ENCODE data around the gene DDX50. TPM values are rescaled to one million over a fixed set of nuclear protein-coding genes. Genes with fewer than 3 reads are reported as not detected.
A peak's percentile ranks its signal among the peaks of the same experiment; 100 is the strongest.

DDX50 gene
- total RNA-seq, 1 experiment from 2014 or later, result 37.1 TPM

- TF ChIP-seq OVOL2 (CRISPR knock-in tag; IDR thresholded peaks at IDR 0.05; ENCODE audit: borderline replicate concordance) (no peak), NFYB (CRISPR knock-in tag; conservative IDR thresholded peaks at IDR 0.05; ENCODE audit: low read depth) (no peak), TCF7 (CRISPR knock-in tag; IDR thresholded peaks at IDR 0.05; ENCODE audit: low read depth) (no peak), ZNF423 (CRISPR knock-in tag; IDR thresholded peaks at IDR 0.05) (no peak), NR3C1 (CRISPR knock-in tag; conservative IDR thresholded peaks at IDR 0.05; ENCODE audit: low read depth) (no peak), PRDM15 (CRISPR knock-in tag; IDR thresholded peaks at IDR 0.05) (no peak)
- TF ChIP-seq, protein P1, sequence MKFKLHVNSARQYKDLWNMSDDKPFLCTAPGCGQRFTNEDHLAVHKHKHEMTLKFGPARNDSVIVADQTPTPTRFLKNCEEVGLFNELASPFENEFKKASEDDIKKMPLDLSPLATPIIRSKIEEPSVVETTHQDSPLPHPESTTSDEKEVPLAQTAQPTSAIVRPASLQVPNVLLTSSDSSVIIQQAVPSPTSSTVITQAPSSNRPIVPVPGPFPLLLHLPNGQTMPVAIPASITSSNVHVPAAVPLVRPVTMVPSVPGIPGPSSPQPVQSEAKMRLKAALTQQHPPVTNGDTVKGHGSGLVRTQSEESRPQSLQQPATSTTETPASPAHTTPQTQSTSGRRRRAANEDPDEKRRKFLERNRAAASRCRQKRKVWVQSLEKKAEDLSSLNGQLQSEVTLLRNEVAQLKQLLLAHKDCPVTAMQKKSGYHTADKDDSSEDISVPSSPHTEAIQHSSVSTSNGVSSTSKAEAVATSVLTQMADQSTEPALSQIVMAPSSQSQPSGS (CRISPR knock-in tag; IDR thresholded peaks at IDR 0.05; ENCODE audit: borderline replicate concordance, low read depth), result no peak
- TF ChIP-seq, protein P2, sequence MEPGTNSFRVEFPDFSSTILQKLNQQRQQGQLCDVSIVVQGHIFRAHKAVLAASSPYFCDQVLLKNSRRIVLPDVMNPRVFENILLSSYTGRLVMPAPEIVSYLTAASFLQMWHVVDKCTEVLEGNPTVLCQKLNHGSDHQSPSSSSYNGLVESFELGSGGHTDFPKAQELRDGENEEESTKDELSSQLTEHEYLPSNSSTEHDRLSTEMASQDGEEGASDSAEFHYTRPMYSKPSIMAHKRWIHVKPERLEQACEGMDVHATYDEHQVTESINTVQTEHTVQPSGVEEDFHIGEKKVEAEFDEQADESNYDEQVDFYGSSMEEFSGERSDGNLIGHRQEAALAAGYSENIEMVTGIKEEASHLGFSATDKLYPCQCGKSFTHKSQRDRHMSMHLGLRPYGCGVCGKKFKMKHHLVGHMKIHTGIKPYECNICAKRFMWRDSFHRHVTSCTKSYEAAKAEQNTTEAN (CRISPR knock-in tag; IDR thresholded peaks at IDR 0.05), result no peak
- TF ChIP-seq, protein P3, sequence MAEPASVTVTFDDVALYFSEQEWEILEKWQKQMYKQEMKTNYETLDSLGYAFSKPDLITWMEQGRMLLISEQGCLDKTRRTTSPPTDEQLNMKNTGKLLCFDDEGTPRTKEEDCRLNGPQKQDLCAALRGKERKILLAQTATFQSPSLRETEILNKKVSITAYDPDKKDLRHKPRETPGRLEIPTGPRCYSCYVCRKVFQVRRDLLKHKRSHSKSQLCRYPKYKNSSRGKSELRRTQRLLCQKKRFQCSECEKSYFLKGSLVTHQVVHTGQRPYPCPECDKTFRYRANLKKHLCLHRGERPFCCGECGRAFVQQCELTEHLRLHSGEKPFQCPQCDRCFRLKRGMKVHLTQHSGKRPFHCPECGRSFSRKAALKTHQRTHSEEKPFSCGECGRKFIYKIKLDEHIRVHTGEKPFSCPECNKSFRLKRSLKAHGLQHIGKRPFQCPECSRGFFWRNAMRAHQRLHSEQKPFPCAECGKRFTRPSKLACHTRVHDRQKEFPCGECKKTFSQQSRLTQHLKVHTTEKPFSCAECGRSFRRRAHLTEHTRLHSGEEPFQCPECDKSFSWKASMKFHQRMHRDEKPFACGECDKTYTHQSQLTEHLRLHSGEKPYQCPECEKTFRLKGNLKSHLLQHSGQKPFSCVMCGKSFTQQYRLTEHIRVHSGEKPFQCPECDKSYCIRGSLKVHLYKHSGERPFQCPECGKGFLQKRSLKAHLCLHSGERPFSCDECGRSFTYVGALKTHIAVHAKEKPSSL (CRISPR knock-in tag; conservative IDR thresholded peaks at IDR 0.05), result no peak
- TF ChIP-seq, protein P4, sequence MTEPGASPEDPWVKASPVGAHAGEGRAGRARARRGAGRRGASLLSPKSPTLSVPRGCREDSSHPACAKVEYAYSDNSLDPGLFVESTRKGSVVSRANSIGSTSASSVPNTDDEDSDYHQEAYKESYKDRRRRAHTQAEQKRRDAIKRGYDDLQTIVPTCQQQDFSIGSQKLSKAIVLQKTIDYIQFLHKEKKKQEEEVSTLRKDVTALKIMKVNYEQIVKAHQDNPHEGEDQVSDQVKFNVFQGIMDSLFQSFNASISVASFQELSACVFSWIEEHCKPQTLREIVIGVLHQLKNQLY (CRISPR knock-in tag; IDR thresholded peaks at IDR 0.05), result no peak
- TF ChIP-seq, protein P5, sequence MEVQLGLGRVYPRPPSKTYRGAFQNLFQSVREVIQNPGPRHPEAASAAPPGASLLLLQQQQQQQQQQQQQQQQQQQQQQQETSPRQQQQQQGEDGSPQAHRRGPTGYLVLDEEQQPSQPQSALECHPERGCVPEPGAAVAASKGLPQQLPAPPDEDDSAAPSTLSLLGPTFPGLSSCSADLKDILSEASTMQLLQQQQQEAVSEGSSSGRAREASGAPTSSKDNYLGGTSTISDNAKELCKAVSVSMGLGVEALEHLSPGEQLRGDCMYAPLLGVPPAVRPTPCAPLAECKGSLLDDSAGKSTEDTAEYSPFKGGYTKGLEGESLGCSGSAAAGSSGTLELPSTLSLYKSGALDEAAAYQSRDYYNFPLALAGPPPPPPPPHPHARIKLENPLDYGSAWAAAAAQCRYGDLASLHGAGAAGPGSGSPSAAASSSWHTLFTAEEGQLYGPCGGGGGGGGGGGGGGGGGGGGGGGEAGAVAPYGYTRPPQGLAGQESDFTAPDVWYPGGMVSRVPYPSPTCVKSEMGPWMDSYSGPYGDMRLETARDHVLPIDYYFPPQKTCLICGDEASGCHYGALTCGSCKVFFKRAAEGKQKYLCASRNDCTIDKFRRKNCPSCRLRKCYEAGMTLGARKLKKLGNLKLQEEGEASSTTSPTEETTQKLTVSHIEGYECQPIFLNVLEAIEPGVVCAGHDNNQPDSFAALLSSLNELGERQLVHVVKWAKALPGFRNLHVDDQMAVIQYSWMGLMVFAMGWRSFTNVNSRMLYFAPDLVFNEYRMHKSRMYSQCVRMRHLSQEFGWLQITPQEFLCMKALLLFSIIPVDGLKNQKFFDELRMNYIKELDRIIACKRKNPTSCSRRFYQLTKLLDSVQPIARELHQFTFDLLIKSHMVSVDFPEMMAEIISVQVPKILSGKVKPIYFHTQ (CRISPR knock-in tag; IDR thresholded peaks at IDR 0.05), result no peak
- ChIA-PET POLR2A (no interaction called here), CTCF (interaction anchor here (1.0 to 2.0 kb wide), 5 partner anchors 14 to 453 kb away, joined by 3 to 7 read pairs (median 5); partner anchors contain the start of gene STOX1)
- H3K27me3 Mint-ChIP-seq (ENCODE audit: low read depth), result no peaks in the 10 kb centered on the region
- no peak for ATAC-seq
- no peak for DNase-seq (ENCODE audit: low spot score)
- H3K9me3 Mint-ChIP-seq, result peaks cover 3% of the 10 kb centered on the region; the same call in 1 of the 2 replicates
- H3K36me3 Mint-ChIP-seq, result peaks cover 11% of the 10 kb centered on the region
- H3K4me3 Mint-ChIP-seq, result peak overlapping the region; percentile 64
- H3K27ac Mint-ChIP-seq, result peak overlapping the region; percentile 51; the same call in 1 of the 2 replicates
- peaks cover 9% of the 10 kb centered on the region for H3K4me1 Mint-ChIP-seq
Observed at GRCh38 chr10:68954904-68955303, 53.8 kb downstream of the DDX50 start.

GRCh38 chr10:68955355-68955831, 54.3 kb downstream of the DDX50 start:
- POLR2A ChIA-PET, result no interaction called here
- Mint-ChIP-seq H3K27me3 (ENCODE audit: low read depth) (no peaks in the 10 kb centered on the region), H3K36me3 (peaks cover 16% of the 10 kb centered on the region), H3K27ac (peak overlapping the region; percentile 99), H3K9me3 (peaks cover 3% of the 10 kb centered on the region; the same call in 1 of the 2 replicates), H3K4me3 (peak overlapping the region; percentile 99), H3K4me1 (peaks cover 9% of the 10 kb centered on the region)
- peak; percentile 45 for ATAC-seq
- no peak for DNase-seq (ENCODE audit: low spot score)
- CTCF ChIA-PET, result interaction anchor here (0.9 to 2.0 kb wide), 9 partner anchors 14 to 453 kb away, joined by 3 to 7 read pairs (median 4); partner anchors contain the start of gene STOX1
- TF ChIP-seq, protein P5 (CRISPR knock-in tag; IDR thresholded peaks at IDR 0.05), result no peak; the same call in 1 of the 2 replicates
- TF ChIP-seq, protein P6, sequence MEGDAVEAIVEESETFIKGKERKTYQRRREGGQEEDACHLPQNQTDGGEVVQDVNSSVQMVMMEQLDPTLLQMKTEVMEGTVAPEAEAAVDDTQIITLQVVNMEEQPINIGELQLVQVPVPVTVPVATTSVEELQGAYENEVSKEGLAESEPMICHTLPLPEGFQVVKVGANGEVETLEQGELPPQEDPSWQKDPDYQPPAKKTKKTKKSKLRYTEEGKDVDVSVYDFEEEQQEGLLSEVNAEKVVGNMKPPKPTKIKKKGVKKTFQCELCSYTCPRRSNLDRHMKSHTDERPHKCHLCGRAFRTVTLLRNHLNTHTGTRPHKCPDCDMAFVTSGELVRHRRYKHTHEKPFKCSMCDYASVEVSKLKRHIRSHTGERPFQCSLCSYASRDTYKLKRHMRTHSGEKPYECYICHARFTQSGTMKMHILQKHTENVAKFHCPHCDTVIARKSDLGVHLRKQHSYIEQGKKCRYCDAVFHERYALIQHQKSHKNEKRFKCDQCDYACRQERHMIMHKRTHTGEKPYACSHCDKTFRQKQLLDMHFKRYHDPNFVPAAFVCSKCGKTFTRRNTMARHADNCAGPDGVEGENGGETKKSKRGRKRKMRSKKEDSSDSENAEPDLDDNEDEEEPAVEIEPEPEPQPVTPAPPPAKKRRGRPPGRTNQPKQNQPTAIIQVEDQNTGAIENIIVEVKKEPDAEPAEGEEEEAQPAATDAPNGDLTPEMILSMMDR (IDR thresholded peaks at IDR 0.05), result no peak
- TF ChIP-seq FOXP4 (CRISPR knock-in tag; IDR thresholded peaks at IDR 0.05), result no peak

Data from WTC11 (cell line).